PFSK-1 (cell line): Measurements from ENCODE around the gene PRKAR1B.

ENCODE experiments used
- FOXP2 ChIP-seq: optimal IDR thresholded peaks from 2 replicates; pipeline ENCODE3; 2011; ENCODE audit warnings: borderline replicate concordance, control low read depth, inconsistent platforms; ENCODE audit not compliant: insufficient read depth; ENCODE audit errors: extremely low read length, extremely low read depth
- POLR2AphosphoS5 ChIP-seq: IDR thresholded peaks from 2 replicates; pipeline ENCODE4 v1.6.1; 2012; ENCODE audit warnings: low read depth, mild to moderate bottlenecking, control low read depth, low read length, moderate library complexity
- REST ChIP-seq, 2 experiments: IDR thresholded peaks; 2 replicates each; pipeline versions ENCODE4 v1.6.1 to v1.8.0; 2011 to 2012; ENCODE audit warnings: low read depth in 2 of 2, low read length in 2 of 2, control low read depth in 1 of 2, inconsistent platforms in 1 of 2, mild to moderate bottlenecking in 1 of 2, moderate library complexity in 1 of 2; ENCODE audit not compliant: insufficient read depth in 1 of 2
- SIN3A ChIP-seq: IDR thresholded peaks from 2 replicates; pipeline ENCODE4 v1.6.1; 2012; ENCODE audit warnings: mild to moderate bottlenecking, low read length, moderate library complexity, borderline replicate concordance; ENCODE audit not compliant: insufficient read depth
- TAF1 ChIP-seq: IDR thresholded peaks from 2 replicates; pipeline ENCODE4 v1.6.1; 2012; ENCODE audit warnings: low read length, control low read depth, borderline replicate concordance; ENCODE audit not compliant: insufficient read depth

The PRKAR1B gene

GRCh38 chr7:598899-599298 lies 128.2 kb downstream of the PRKAR1B start:
- TF ChIP-seq TAF1 (no peak), SIN3A (no peak), REST (IDR thresholded peaks at IDR 0.05; ENCODE audit: insufficient read depth in 1 of 2, low read depth in 2 of 2, low read length in 2 of 2) (no peak), FOXP2 (no peak), POLR2AphosphoS5 (no peak)

GRCh38 chr7:597348-598178 lies 129.5 kb downstream of the PRKAR1B start:
- TF ChIP-seq REST (IDR thresholded peaks at IDR 0.05; ENCODE audit: insufficient read depth in 1 of 2, low read depth in 2 of 2, low read length in 2 of 2) (no peak), FOXP2 (no peak), TAF1 (no peak)

GRCh38 chr7:596819-597182 lies 130.3 kb downstream of the PRKAR1B start:
- TF ChIP-seq REST (IDR thresholded peaks at IDR 0.05; ENCODE audit: insufficient read depth in 1 of 2, low read depth in 2 of 2, low read length in 2 of 2) (no peak), FOXP2 (no peak), TAF1 (no peak), SIN3A (no peak), POLR2AphosphoS5 (no peak)

- TF ChIP-seq SIN3A (no peak), POLR2AphosphoS5 (no peak), FOXP2 (no peak), TAF1 (no peak), REST (IDR thresholded peaks at IDR 0.05; ENCODE audit: insufficient read depth in 1 of 2, low read depth in 2 of 2, low read length in 2 of 2) (no peak)
Measured at GRCh38 chr7:596071-596818, 130.8 kb downstream of the PRKAR1B start.

- TF ChIP-seq POLR2AphosphoS5 = no peak
- TF ChIP-seq FOXP2 = no peak
- TF ChIP-seq TAF1 = no peak
- TF ChIP-seq REST (IDR thresholded peaks at IDR 0.05; ENCODE audit: insufficient read depth in 1 of 2, low read depth in 2 of 2, low read length in 2 of 2) = no peak
- no peak for TF ChIP-seq SIN3A
Measured at GRCh38 chr7:595621-596010, 131.5 kb downstream of the PRKAR1B start.
